ENCODE results near the gene ICOSLG.

ICOSLG gene

DNA sequence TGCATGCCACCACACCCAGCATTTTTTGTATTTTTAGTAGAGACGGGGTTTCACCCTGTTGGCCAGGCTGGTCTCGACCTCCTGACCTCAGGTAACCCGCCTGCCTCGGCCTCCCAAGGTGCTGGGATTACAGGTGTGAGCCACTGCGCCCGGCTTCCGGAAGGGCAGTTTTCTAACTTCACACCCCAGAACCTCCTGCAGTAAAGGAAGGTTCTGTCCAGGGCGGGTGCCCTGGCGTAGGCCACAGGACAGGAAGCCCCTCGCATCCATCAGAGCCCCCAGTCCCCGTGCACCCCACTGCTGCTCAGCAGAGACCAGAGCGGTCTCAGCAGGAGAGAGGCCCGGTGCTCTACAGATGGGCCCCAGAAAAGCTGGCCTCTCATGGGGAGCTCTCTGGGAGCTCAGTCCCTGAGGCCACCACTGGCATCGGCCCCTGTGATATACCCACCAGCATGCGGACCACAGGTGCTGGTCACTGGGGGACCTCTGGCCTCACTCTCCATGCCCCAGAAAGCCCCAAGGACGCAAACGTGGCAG, 25.1 kb upstream of the ICOSLG start:
- Histone ChIP-seq H3K4me2 (ENCODE audit: low read length) (no peak overlapping the region), H3K9me3 (ENCODE audit: control insufficient read depth, low read length) (no peaks in the 10 kb centered on the region), H3K79me2 (no peaks in the 10 kb centered on the region), H3K9ac (no peak overlapping the region), H3K27ac (no peak overlapping the region), H3K27me3 (ENCODE audit: control insufficient read depth, insufficient read depth, low read length) (no peaks in the 10 kb centered on the region), H3K4me1 (no peaks in the 10 kb centered on the region), H3K4me3 (ENCODE audit: low read depth, low read length) (no peak overlapping the region), H2AFZ (no peak overlapping the region), H3K36me3 (ENCODE audit: control insufficient read depth, insufficient read depth, low read length) (no peaks in the 10 kb centered on the region)
- TF ChIP-seq, protein P1, sequence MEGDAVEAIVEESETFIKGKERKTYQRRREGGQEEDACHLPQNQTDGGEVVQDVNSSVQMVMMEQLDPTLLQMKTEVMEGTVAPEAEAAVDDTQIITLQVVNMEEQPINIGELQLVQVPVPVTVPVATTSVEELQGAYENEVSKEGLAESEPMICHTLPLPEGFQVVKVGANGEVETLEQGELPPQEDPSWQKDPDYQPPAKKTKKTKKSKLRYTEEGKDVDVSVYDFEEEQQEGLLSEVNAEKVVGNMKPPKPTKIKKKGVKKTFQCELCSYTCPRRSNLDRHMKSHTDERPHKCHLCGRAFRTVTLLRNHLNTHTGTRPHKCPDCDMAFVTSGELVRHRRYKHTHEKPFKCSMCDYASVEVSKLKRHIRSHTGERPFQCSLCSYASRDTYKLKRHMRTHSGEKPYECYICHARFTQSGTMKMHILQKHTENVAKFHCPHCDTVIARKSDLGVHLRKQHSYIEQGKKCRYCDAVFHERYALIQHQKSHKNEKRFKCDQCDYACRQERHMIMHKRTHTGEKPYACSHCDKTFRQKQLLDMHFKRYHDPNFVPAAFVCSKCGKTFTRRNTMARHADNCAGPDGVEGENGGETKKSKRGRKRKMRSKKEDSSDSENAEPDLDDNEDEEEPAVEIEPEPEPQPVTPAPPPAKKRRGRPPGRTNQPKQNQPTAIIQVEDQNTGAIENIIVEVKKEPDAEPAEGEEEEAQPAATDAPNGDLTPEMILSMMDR (IDR thresholded peaks at IDR 0.05) = no peak

DNA sequence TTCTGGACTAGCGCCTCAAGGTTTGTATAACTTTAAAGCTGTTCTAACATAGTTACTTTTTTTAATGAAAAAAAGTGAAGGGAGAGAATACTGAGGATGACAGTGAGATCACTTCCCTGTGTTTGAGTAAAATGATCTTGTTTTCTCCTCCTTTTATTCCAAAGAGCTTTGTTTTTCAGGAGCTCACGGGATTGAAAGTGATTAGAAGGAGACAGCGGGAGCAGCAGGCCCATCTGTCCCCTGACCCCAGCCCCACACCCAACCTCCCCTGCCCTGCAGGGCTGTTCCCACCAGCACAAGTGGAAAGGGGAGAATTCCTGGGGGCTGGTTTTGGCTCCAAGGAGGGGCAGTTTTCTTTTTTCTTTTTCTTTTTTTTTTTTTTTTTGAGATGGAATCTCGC, 23.0 kb upstream of the ICOSLG start:
- no peak overlapping the region for H3K4me2 ChIP-seq (ENCODE audit: low read length)
- H3K9me3 ChIP-seq (ENCODE audit: control insufficient read depth, low read length) = no peaks in the 10 kb centered on the region
- H3K4me3 ChIP-seq (ENCODE audit: low read depth, low read length) = no peak overlapping the region
- H3K4me1 ChIP-seq = no peaks in the 10 kb centered on the region
- no peaks in the 10 kb centered on the region for H3K27me3 ChIP-seq (ENCODE audit: control insufficient read depth, insufficient read depth, low read length)
- no peak overlapping the region for H3K9ac ChIP-seq
- no peak overlapping the region for H3K27ac ChIP-seq
- TF ChIP-seq, protein P1 (IDR thresholded peaks at IDR 0.05) = no peak
- H2AFZ ChIP-seq = no peak overlapping the region
- no peaks in the 10 kb centered on the region for H3K36me3 ChIP-seq (ENCODE audit: control insufficient read depth, insufficient read depth, low read length)
- H3K79me2 ChIP-seq = no peaks in the 10 kb centered on the region

DNA sequence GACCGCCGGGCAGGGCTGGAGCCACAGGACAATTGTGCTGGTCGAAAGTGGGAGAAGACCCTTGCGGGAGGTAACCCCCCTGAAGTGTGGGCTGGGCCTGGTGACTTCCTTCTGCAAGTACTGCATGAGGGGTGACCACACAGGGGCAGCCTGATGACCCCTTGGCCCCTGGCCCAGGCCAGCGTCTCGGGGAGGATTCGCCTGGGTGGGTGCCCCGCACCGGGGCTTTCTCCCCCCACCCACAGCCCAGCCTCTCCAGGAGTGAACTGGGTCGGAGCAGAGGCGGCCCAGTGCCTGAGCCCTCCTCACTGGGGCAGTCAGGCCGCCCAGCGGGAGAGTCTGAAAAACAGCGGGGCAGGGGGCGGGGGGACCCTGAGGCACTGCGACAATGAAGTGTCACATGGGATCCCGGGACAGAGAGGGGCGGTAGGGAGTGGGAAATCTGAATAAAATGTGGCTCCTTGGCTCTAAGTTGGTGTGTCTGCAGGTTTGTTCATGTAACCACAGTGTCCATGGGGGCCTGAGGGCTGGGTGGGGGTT, 22.5 kb upstream of the ICOSLG start:
- Histone ChIP-seq H3K27ac (no peak overlapping the region), H3K9me3 (ENCODE audit: control insufficient read depth, low read length) (no peaks in the 10 kb centered on the region), H3K9ac (no peak overlapping the region), H3K36me3 (ENCODE audit: control insufficient read depth, insufficient read depth, low read length) (no peaks in the 10 kb centered on the region), H3K4me3 (ENCODE audit: low read depth, low read length) (no peak overlapping the region), H2AFZ (no peak overlapping the region), H3K4me2 (ENCODE audit: low read length) (no peak overlapping the region), H3K4me1 (no peaks in the 10 kb centered on the region), H3K79me2 (no peaks in the 10 kb centered on the region), H3K27me3 (ENCODE audit: control insufficient read depth, insufficient read depth, low read length) (no peaks in the 10 kb centered on the region)
- TF ChIP-seq, protein P1 (IDR thresholded peaks at IDR 0.05) = no peak

DNA sequence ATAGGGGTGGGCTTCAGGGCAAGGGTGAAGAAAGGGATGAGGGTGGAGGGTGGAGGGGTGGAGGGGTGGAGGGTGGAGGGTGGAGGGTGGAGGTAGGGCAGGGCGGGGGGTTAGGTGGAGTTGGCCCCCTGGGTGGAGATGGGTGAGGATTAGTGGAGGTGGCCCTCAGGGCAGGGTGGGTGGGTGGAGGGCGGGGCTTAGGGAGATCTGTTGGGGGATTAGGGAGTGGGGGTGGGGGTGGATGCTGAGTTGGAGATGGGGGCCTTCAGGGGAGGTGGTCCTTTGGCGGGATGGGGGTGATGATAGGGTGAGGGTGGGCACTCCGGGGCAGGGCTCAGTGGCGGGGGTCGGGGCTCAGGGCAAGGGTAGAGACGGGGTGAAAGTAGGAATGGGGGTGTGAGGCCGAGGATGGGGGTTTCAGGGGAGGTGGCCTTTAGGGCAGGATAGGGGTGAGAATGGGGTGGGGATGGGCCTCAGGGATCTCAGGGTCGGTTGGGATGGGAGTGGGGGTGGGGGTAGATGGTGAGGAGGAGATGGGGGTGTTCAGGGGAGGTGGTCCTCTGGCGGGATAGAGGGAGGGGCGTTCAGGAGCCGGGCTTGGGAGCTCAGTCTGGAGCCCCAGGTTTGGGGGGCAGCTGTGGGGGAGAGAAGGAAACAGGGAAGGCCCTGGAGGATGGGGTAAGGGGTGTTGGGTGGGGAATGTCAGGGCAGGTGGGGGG, 21.8 kb upstream of the ICOSLG start:
- Histone ChIP-seq H3K27me3 (ENCODE audit: control insufficient read depth, insufficient read depth, low read length) (no peaks in the 10 kb centered on the region), H3K9me3 (ENCODE audit: control insufficient read depth, low read length) (no peaks in the 10 kb centered on the region), H3K9ac (no peak overlapping the region), H2AFZ (no peak overlapping the region), H3K27ac (no peak overlapping the region), H3K4me3 (ENCODE audit: low read depth, low read length) (no peak overlapping the region), H3K79me2 (no peaks in the 10 kb centered on the region), H3K4me1 (no peaks in the 10 kb centered on the region), H3K36me3 (ENCODE audit: control insufficient read depth, insufficient read depth, low read length) (no peaks in the 10 kb centered on the region), H3K4me2 (ENCODE audit: low read length) (no peak overlapping the region)
- TF ChIP-seq, protein P1 (IDR thresholded peaks at IDR 0.05) = no peak

All from parathyroid adenoma (tissue), 2 donors.